ENCODE results near the gene MRPS23.
A peak's percentile ranks its signal among the peaks of the same experiment; 100 is the strongest.
"Not testable (repeated sequence)": the region's sequence is repeated elsewhere in the genome, so short reads cannot be mapped to it uniquely, and the experiment has no call there.

The MRPS23 gene

DNA sequence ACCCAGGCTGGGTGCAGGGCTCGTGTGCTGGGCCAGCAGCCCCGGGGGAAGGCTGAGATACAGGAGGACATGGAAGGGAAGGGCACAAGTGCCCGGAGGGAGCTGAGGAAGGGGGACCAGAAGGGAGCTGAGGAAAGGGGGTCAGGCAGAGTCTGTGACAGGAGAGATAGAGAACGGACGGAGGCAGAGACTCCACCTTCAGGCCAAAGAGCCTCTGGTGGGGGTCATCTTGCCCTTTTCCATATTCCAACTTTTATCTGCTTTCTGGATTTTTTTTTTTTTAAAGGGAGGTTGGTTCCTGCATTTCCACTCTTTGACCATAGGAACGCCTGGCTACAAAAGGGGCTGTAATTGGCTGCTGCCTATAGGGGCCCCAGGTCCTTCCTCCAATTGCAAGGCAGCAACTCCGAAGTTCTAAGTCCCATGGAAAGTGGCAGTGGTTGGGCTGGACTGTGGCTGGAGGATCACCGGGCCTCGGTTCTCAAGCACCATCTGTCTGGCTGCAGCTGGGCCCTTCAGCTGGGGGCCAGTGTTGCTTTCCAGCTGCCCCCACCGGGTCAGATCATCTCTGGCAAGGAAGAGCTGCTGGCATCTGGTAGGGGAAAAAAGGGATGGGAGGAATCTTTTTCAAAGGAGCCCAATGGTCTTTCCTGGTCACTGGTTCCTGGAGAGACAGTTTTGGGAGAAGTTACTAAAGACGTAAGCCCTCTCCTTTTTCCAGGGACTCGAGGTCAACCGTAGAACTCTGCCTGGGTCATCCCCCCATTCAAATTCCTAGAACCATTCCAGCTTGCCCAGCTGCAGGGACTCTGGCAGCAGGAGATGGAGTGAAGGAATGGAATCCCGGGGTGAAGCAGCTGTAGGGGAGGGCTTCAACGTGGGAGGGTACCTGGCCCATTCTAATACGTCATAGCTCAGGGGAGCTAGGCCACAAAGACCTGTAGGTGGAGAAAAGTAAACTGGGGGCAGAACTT is 13.1 kb upstream of the MRPS23 start:
- peak in 4 of 14 donors; percentile 37 to 69 (median 40) for DNase-seq

DNA sequence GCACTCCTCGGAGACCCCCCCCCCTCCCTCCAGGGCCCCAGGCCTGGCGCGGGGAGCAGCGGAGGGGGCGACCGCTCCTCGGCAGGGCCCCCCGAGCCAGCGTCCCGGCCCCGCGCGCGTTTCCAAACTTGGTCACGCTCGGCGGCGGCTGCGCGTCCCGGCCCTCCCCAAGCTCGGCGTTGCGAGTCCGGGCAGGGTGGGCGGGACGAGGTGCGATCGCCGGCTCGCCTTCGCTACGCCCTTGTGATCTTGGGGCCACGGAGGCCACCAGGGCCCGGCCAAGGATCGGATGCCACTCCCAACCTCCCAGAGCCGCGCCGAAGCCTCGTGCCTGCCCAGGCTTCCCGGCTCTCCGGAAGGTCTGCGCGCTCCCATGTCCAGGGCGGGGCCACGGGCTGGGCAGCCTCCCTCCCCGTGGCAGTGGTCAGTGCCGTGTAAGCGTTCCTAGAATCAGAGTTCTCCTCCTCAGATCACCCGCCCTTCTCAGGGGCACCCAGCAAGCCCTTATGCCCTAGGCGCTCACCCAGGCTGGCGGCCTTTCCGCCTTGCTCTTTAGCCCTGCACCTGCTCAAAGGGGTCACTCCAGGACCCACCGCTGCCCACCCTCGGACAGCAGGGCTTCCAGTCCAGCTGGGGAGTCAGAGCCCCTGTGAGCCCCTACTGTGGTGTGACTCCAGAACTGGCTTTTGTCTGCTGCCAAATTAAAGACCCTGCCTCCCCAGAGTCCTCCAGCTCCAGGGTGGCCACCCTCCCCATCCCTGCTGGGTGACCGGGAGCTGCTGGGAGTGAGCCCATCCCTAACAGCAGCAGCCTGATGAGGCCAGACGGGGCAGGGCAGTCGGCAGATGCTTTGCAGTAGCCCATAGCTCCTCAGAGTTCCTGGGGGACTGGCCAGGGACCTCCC is 12.2 kb upstream of the MRPS23 start:
- DNase-seq, result peak in 5 of 14 donors; percentile 34 to 52 (median 43)

DNA sequence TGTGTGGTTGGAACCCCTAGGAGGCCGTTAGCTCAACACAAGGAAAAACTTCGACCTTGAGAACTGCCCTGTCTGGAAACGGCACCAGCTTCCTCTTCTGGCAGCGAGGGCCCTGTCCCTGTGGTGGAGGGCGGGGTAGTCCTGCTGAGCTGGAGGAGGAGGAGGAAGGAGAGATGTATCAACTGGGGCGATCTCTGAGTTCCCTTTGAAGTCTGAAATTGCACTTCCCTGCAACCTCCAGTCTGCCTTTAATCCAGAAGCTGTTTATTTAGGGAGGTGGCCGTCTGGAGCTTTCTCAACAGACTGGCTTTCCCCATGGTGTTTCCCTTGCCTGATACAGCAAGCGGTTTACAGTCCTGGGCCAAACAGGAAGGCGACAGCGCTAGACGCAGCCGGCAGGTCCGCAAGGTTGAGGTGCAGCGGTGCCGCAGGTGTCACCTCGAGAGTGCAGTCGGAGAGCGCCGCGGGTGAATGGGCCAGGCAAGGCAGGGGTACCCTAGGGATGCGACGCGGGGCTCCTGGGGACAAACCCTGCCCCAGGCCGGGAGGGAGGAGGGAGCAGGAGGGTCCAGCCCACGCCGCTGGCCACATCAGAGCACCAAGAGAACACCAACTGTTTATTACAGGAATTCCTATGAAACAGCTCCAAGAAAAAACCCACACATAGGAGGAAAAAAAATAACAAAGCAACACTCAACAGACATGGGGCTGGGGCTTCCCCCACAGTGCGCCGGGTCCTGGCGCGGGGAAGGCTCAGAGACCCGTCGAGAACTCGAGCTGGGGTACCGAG is 11.4 kb upstream of the MRPS23 start:
- DNase-seq, result peak in 2 of 14 donors; percentile 50 to 51

DNA sequence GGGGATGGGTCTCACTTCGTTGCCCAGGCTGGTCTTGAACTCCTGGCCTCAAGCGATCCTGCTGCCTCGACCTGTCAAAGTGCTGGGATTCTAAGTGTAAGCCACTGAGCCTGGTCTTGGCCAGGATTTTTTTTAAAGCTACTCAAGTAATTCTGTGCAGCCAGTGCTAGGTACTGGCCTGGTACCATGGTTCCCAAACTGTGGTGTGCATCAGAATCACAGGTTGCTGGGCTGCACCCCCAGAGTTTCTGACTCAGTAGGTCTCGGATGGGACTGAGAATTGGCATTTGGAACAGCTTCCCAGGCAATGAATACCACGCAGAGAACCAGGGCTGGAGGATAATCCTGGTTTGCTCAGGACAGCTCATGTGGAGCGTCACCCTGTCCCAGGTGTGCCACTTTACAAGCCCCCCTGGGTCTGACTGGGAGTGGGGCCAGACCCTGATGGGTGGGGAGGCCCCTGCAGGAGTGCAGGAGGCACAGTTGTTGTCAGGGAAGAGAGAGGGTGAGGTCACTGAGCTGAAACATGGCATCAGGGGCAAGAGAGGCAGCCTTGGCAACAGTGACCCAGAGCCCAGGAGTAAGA is 10.7 kb upstream of the MRPS23 start:
- peak in 1 of 14 donors; percentile 69 for DNase-seq

DNA sequence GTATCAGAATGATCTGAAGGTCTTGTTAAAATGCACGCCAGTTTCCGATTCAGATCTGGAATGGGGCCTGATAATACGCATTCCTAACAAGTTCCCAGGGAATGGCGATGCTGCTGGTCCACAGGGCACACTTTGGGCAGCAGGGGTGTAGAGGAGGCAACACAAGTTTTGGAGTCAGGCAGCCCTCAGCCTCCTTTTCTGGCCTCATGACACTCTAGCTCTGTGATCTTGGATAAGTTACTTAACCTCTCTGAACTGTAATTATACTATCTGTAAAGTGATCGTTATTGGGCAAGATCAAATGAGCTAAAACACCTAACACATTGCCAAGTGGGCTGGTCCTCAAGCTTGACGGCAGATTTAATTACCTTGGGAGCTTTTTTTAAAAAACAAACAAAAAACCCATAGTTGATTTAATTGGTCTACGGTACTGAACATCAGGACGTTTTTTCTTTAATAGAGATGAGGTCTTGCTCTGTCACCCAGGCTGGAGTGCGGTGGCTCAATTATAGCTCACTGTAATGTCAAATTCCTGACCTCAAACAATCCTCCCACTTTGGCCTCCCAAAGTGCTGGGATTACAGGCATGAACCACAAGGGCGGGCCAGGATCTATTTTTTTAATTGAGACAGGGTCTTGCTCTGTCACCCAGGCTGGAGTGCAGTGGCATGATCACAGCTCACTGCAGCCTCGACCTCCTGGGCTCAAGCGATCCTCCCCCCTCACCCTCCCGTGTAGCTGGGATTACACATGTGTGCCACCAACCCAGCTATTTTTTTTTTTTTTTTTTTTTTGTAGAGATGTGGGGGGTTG is 10.0 kb upstream of the MRPS23 start:
- DNase-seq, result no peak

DNA sequence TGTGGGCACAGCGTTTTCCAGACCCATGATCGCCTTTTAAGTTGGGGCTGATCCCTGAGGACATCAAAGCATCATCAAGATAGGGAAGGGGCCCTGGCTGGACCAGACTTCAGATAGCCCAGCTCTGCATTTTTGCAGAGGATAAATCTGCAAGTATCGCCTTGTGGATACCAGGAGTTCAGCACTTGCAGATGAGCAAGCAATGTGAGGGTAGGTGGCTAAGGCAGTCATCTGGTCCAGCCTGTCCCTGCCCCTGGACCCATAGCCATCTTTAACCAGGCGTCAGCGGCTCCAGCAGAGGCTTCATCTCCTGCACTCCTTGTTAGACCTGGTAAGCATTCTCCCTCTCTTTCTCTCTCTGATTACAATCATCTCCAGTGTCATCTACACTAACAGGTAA is 9.0 kb upstream of the MRPS23 start:
- no peak for DNase-seq

DNA sequence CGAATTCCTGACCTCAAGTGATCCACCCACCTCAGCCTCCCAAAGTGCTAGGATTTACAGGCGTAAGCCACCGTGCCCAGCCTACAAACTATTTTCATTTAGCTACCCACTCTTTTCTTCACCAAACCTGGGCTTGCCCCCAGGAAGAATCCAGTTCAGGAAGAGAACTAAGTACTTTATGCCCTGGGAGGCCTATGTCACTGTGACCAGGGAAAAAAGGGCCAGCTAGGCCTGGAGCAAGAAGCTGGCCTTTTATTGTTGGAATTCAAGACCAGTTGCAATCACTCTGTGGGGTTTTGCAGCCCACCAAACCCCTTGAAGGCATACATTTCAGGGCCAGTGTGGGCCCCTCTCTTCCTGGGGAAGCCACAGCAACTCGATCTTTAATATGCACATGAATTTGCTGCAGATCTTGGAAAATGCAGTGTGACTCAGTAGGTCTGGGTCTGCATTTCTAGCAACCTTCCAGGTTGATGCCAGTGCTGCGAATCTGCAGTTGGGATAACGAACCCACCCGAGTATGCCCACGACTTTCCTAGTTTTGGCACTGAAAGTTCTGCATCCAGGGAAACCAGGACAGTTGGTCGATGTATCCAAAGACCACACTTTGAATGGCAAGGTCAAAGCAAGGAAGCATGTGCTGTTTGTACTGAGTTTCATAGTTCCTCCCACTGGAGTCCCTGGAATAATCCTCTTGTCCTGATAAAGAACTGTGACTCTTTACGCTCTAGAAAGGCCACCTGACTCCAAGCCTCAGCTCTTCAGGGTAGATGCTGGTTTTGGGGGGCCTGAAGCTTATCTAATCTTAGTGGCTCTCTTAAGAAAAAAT is 7.2 kb upstream of the MRPS23 start:
- no peak for DNase-seq

DNA sequence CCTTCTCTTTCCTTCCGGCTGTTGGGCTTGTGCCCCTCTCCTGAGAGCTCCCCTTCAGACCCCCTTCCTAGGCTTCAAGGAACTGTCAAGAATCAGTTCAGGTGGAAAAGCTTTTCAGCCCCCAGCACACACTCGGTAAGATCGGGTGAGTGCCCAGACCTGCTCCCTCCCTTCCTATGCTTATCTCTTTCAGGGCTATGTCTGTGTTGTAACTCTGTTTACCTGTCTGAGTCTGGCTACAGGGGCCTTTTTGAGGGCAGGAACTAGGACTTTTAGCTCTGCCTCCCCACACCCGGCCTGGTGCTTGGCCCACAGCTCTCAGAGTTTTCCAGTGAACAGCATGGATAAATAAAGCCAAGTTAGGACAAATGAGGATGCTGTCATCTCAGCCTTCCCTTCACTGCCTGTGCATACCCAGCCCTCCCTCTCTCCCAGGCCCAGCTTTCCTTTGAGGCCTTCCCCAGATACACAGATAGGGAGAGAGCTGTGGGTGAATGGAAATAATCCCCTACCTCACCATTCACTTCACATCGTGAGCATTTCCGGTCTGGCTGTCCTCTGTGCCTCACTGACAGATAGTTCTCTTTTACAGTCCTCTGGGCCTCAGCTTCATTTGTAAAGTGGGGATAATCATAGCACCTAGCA is 5.7 kb upstream of the MRPS23 start:
- DNase-seq, result no peak

DNA sequence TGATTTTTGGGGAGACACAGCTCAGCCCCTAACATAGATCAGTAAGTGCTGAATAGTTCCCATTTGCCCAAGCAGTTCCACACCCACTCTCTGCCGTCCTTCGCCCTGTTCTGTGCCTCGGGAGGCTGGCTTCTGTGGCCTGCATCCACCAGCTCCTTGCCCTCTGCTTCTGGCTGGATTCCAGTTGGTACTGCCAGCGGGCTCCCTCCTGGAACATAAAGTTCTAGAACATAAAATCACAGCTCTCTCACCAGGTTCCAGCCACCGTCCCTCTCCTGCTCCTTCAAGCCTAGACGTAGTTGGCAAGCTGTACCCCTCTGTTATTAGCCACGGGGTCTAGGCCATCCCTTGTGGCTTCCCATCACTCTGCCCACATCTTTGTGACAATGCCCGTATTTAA is 3.9 kb upstream of the MRPS23 start:
- peak in 3 of 14 donors; percentile 27 to 64 (median 64) for DNase-seq

DNA sequence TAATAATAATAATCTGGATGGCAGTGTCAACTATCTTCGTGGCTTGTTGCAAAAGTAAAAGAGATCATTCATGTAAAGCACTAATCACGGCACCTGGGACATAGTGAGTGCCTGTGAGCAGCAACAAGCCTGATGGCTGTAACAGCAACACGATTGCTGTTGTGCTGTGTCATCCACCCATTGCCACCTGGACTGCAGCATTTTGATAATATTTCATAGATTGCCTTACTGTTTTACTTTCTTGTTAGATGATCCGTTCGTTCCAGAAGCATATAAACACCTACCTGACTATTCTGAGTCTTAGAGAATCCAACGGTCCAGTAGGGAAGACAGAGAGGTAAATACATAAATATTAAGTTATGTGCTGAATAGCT is 3.1 kb upstream of the MRPS23 start:
- no peak for DNase-seq

DNA sequence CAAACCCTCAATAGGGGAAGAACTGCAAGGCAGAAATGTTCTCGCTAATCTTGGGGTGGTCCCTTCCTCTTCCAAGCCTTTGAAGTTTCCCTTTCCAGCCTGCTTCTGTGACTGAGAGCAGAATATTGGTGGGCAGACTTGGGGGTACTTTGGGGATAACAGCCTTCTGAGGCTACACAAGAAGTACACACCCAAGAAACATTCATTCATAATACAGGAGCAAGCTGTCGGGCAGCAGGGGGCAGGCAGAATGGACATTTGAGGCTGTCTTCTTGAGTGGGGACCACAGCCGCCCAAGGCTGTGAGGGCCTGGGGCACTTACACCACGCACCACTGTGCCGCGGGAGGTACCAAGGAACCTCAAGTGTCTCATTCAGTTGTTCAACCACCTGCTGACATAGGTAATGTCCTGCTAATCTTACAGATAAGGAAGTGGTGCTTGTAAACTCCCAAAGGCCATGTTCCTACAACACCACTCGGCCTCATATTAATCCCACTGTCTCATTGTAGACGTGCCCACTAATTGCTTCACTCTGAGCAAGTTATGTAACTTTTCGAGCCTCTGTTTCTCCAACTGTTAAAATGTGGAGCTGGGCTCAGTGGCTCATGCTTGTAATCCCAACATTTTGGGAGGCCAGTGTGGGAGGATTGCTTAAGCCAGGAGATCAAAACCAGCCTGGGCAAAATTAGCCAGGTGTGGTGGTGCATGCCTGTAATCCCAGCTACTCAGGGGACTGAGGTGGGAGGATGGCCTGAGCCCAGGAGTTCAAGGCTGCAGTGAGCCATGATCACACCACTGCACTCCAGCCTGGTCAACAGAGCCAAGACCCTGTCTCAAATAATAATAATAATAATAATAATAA is 2.5 kb upstream of the MRPS23 start:
- no peak for DNase-seq

DNA sequence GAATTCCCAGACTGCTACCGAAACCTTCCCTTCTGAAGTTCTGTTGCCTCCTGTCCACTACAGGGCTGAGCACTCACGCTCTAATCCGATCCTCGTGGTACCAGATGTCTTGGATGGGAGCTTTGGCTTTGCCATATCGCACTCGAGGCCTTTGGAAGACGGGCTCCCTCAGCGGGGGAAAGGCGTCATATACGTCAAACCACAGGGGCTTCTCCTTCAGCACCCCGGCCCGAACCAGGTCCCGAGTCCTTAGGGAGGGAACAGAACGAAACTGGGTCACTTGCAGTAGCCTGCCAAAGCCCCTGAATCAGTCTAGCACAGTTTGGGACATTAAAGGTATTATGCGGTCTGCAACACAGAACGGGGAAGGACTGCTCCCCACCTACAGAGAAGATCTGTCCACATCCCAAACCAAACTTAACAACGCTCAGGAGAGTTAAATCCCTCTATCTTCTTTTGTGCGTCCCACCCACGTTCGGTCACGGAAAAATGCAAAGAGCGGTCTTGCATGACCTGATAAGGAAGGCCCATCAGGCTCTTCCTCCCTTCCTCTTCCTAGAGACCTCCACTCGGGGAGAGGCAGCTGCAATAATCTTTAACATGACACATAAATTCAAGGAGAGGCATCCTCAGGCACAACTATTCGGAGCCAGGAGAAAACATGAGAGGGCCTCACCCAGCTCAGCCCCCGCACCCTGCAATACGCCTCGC is 526 bp downstream of the MRPS23 start:
- peak in 1 of 14 donors; percentile 32 for DNase-seq

DNA sequence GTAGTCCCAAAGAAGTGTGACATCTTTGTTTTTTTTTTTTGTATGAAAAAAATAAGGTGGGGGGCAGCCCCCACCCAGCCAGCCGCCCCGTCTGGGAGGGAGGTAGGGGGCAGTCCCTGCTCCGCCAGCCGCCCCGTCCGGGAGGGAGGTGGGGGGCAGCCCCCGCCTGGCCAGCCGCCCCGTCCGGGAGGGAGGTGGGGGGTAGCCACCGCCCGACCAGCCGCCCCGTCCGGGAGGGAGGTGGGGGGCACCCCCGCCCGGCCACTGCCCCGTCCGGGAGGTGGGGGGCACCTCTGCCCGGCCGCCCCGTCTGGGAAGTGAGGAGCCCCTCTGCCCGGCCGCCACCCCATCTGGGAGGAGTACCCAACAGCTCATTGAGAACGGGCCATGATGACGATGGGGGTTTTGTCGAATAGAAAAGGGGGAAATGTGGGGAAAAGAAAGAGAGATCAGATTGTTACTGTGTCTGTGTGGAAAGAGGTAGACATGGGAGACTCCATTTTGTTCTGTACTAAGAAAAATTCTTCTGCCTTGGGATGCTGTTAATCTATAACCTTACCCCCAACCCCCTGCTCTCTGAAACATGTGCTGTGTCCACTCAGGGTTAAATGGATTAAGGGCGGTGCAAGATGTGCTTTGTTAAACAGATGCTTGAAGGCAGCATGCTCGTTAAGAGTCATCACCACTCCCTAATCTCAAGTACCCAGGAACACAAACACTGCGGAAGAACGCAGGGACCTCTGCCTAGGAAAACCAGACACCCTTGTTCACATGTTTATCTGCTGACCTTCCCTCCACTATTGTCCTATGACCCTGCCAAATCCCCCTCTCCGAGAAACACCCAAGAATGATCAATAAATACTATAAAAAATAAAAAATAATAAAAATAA is 3.5 kb downstream of the MRPS23 start:
- not testable (repeated sequence) for DNase-seq

DNA sequence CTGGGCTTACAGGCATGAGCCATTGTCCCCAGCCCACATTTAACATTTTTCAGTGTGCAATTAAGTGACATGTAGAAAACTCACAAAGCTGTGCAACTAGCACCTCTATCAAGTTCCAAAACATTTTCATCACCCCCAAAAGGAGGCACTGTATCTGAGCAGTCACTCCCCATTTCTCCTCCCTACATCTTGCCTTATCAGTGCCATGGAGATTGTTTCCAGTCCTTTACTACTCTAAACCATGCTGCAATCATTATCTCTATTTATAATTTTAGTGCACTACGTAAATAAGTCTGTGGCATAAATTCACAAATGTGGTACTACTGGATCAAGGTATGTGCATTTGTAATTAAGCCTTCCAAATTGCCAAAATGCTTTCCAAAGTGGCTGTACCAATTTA is 7.6 kb downstream of the MRPS23 start:
- no peak for DNase-seq

DNA sequence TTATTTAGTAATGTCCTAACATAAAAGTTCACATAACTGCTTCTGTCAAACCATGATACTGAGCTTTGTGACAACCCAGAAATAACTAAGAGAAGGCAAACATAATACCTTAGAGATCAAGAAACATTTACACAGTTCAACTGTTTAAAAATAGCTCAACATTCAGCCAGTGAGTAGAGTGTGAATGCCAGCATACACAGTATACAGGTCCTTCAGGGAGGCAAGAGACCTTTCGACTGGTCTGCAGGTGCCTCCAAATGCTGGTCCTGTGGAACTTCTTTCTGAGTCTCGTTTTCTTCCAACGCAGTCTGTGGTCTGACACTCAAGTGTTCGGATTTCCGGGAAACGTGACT is 10.3 kb downstream of the MRPS23 start:
- DNase-seq, result no peak

DNA sequence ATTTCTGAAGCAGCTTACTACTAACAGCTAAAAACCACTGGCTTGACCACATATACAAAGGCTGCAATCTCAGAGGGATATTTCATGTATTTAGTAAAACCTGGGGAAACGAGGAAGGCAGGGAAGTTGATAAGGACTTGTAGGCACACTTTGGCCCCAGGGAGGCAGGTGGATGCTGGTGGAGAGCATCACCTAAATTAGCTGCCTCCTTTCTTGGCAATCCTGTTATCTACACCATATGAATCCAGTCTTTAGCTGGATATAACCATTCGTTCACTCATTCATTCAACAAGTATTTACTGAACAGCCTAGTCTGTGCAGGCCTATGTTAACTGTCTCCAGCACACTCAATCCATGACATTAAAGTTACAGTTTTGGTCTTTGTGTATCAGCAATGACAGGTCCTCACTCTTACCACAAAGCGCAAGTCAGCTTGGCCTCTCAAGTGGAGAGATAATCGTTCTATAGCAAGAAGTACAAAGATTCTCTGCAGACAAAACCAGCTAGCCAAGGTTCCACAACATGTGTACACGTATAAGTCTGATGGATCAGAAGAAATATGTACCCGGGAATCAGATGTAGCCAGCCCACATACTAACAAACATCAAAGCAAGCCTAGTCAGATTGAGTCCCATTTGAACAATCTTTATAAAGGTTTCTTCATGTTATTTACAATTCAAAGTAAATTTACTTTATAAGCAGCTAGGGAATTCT is 10.8 kb downstream of the MRPS23 start:
- DNase-seq, result no peak
